GM19238 (cell line): ENCODE measurements around the gene CRYZ.

Experiments used
- DNase-seq: peaks from one replicate; pipeline ENCODE4 v3.0.0; 2011; ENCODE audit warnings: low spot score; ENCODE audit not compliant: insufficient read length

CRYZ gene

GRCh38 chr1:74731399-74732052 is 1.3 kb downstream of the CRYZ start:
- no peak for DNase-seq

- DNase-seq: no peak
These were observed 2.9 kb downstream of the CRYZ start for GRCh38 chr1:74729741-74730478.

DNA sequence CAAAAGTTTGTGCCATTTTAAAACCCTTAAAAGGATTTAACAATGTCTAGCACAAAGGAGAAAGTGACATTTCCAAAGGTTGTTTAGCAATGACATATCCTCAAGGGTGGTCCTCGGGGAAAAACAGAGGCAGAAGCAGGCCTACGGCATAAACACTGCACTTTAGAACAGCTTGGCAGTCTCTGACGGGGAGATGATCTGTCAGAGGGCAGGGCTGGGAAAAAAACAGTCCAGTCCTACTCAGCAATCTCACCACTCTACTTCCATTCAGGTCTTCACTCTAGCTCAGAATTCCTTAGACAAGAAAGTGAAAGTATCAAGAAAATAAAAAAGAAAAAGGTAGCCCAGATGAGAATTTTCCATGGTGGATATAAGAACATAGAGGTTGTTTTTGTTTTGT is 4.1 kb downstream of the CRYZ start:
- no peak for DNase-seq

- no peak for DNase-seq
These were observed 6.8 kb downstream of the CRYZ start for GRCh38 chr1:74726063-74726462.

DNA sequence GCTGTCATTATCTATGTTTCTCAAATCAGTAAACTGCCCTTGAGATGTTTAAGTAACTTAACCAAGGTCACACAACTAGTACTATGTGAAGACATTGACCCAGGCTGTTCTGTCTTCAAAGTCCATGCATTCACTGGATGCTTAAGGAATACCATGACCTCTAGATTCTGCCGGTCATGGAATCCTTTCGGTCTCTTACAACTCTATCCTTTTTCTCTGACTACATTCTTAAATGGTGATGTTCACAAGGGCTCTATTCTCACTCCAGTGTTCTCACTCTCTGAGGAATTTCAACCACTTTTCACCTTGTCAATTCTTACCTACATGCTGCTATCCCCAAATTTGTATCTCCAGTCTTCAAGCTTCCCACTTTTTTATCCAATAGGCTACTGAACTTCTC is 15.2 kb downstream of the CRYZ start:
- no peak for DNase-seq

- DNase-seq: no peak
These were observed 16.0 kb downstream of the CRYZ start for GRCh38 chr1:74716822-74717221.

DNA sequence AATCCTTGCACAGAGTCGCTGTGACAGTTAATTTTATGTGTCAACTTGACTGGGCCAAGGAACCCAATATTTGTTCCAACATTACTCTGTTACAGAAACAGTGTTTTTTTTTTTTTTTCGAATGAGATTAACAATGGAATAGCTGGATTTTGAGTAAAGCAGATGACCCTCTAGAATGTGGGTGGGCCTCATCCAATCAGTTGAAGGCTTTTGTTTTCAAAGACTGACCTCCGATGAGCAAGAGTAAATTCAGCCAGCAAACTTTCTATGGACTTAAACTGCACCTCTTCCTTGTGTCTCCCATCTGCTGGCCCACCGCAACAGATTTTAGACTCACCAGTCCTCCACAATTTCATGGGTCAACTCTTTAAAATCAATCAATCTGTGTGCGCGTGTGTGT is 17.0 kb downstream of the CRYZ start:
- DNase-seq: no peak

DNA sequence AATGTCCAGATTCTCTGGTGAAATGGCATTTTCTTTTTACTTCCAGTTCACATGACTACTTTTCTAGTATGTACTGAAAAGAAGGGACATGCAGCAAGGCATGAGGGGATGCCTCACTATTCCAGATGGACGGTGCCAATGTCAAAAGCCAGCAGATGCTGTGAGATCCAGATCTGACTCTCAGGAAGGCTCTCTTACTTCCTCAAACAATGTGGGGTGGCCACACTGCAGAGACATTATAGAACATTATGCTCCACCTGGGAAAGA is 17.7 kb downstream of the CRYZ start:
- DNase-seq: no peak

- no peak for DNase-seq
These were observed 18.2 kb downstream of the CRYZ start for GRCh38 chr1:74714429-74715235.

DNA sequence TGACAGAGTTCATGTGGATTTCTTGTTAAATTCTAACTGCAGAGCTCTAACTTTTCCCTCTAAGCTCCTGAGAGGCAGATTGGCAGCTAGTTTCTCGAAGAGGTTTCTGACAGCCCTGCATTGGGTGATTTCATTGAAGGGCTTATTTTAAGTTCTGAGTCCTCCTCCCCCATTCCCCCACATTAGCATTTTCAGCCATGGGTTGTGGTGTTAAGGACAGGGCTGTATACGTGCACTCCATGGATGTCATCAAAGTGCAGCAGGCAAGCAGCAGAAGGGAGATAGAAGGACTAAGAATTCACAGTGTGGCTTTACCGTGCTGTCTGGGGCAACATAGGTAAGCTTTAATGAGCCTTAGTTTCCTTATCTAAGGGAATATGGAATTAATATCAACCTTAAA is 19.0 kb downstream of the CRYZ start:
- DNase-seq: no peak

DNA sequence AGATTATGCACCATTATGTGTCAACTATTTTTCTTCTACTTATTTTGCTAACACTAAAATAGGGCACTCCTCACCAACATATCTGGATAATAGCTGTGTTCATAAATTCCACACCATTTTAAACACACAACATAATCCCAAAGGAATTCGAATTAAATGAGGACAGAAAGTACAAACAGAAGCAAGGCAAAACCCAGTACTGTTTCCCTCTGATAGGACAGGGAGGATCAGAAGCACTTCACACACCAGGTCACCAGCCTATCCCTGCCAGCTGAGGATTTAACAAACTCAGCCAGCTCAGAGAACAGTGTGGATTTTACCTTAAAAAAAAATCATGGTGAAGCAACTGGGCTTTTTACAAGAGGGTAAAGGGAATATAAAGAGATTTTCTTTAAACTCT is 20.0 kb downstream of the CRYZ start:
- no peak for DNase-seq

GRCh38 chr1:74703386-74704182 is 29.3 kb downstream of the CRYZ start:
- no peak for DNase-seq

DNA sequence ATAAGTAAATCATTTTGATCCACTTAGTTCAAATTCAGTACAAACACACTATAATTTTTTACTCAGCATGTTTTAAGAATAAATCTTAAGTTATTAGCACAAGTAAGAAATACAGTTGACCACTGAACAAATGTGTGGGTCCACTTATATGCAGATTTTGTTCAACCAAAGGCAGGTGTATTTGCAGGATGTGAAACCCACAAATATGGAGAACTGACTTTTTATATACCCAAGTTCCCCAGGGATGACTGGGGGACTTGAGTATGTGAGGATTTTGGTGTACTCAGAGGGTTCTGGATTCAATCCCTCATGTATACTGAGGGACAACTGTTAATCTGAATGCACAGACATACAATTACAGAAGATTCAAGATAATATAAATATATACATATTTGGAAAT is 33.5 kb downstream of the CRYZ start:
- no peak for DNase-seq

- DNase-seq: no peak
These were observed 35.0 kb downstream of the CRYZ start for GRCh38 chr1:74697832-74698231.

DNA sequence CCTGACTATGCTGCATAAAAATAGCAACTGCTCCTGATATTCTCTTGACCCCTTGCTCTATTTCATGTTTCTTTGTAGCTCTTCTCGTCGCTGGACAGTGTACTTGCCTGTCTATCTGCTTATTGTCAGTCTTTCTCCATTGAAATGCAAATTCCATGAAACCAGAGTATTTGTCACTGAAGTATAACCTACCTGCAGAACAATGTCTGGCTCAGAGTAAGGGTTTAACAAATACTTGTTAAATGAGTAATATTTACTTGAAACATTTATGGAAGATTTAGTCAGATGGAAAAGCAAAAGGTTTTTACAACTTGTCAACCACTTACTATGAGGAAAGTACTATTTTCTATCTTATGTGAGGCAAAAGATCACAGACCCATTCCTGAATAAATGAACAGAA is 39.4 kb downstream of the CRYZ start:
- DNase-seq: no peak

GRCh38 chr1:74690909-74691308 is 41.9 kb downstream of the CRYZ start:
- no peak for DNase-seq

GRCh38 chr1:74690364-74690696 is 42.5 kb downstream of the CRYZ start:
- DNase-seq: no peak

DNA sequence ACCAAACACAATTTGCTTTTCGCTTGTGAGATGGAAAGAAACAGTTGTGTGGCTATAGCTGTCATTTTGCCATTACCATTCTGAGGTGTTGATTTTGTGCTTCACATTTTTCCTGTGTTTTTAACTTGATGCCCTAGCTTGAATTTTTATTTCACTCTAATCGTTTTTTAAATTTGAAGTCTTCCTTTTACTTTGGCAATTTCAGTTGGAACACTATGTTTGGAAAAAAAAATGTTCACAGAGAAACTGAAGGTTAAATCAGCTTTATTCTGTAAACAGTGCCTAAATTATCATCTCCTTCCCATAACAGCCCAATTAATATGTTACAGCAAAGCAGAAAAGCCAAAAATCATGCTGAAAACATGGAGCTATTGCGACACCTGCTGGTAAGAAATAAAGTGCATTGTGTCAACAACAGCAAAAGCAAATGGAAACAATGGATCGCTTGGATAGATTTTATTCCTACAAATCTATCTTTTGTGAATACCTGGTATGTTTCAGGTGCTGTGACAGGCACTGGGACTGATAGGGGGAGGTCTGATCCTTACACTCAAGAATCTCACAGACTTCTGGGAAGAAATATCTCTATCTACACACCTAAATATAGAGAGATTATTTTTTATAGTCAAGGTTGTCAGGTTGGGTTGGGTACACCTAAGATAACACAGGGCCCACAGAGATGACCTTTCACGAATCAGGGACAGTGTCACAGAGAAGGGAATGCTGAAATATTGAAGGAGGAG is 43.1 kb downstream of the CRYZ start:
- no peak for DNase-seq

DNA sequence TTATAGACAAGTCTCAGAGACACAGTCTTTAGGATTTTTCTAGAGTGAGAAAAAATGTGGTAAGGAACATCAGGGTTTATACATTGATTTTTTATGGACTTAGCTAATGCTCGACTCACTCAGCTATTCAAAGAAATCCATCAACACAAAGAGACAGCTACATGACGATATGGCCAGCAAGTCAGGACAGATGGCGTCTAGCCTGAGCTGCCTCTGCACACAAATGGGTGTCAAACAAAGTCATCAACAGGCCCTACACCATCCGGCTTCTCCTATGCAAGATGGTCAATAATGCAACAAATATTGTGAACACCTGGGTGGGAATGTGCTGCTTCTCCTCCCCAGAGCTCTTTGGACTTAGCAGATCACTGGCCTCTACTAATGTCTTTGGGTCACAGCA is 45.9 kb downstream of the CRYZ start:
- DNase-seq: no peak

- no peak for DNase-seq
These were observed 48.5 kb downstream of the CRYZ start for GRCh38 chr1:74684301-74684700.

GRCh38 chr1:74683656-74684055 is 49.2 kb downstream of the CRYZ start:
- DNase-seq: no peak
